Hematopoietic multipotent progenitor cell treated with erythropoietin and hydrocortisone succinate and interleukin-3 and kit ligand, for 8 days (in vitro differentiated cells): ENCODE data around the gene ANKRD33B.
A peak's percentile ranks its signal among the peaks of the same experiment; 100 is the strongest.
"Not testable (repeated sequence)": the region's sequence is repeated elsewhere in the genome, so short reads cannot be mapped to it uniquely, and the experiment has no call there.

Source experiments
- DNase-seq: peaks from one replicate; pipeline ENCODE4 v3.0.0-alpha.2; 2015

Gene ANKRD33B

DNA sequence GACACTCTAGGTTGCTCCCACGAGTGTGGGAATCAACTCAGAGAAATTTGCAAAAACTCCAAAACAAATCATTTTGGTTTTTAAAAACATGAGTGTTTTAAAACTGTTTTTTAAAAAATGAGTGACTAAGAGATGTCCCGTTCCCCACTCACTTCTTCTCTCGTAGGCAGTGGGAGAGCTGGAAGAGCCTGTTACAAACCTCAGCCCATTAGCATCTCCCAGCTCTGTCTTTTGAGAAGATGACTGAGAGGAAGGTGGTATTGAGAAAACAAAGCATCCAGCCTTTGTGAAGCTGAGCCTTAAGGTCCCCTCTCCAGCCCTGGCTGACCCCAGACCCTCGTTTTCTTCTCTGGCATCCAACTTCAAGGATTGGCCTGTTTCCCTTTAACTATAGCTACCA, 4.7 kb upstream of the ANKRD33B start:
- no peak for DNase-seq

DNA sequence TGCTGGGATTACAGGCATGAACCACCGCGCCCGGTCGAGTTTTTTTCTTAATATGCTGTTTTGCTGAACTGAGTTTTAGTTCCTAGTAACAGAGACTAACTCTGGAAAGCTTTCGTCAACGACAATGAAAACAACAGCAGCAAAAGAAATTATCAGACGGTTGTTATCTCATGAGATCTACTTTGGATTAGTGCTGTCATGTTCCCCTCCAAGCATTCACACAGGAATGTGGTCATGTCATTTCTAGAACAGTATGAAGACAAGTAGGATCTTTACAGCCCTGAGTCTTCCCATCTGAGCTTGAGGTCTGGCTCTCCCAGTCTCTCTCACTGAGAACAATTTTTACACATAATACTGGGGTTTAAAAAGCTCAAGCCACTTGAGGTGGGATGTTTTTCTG, 4.0 kb upstream of the ANKRD33B start:
- no peak for DNase-seq

DNA sequence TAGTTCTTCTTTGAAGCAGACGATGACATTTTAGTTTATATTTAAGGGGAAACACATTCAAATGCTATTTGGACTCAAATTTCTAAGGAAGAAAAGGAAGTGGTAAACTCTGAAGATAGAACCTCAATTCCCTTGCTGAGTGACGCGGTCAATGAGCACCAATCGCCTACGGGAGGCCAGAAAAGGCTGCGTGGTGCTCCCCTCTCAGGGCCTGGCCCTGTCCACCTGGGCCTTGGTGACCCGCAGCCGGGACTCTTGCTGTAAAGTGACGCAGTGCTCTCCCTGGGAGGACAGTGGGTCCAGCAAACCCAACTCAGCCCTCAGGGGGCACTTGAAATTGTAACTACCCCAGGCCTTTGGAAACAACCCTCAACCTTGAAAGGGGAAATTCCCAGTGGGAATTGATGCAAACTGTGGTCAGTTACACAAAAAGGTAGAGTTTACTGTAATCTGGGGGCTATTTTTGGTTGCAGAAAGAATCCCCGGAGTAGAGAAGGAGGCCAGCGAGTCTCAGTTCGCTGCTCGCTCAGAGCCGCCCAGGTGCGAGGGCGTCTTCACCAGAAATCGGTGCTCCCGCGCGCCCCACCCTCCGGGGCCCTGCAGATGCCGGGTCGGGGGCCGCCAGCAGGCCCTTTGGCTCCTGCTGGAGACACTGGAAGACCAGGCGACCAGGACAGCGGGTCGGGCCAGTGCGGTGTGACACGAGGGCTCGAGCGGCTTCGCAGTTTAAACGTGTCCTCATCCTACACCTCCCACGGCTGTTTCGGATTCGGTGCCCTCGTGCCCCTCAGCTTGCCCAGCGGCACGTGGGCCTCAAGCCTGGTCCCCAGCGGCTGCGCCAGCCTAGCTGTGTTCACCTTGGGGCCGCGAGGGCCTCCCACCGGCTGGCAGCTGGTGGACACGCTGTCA, 1.4 kb upstream of the ANKRD33B start:
- no peak for DNase-seq

DNA sequence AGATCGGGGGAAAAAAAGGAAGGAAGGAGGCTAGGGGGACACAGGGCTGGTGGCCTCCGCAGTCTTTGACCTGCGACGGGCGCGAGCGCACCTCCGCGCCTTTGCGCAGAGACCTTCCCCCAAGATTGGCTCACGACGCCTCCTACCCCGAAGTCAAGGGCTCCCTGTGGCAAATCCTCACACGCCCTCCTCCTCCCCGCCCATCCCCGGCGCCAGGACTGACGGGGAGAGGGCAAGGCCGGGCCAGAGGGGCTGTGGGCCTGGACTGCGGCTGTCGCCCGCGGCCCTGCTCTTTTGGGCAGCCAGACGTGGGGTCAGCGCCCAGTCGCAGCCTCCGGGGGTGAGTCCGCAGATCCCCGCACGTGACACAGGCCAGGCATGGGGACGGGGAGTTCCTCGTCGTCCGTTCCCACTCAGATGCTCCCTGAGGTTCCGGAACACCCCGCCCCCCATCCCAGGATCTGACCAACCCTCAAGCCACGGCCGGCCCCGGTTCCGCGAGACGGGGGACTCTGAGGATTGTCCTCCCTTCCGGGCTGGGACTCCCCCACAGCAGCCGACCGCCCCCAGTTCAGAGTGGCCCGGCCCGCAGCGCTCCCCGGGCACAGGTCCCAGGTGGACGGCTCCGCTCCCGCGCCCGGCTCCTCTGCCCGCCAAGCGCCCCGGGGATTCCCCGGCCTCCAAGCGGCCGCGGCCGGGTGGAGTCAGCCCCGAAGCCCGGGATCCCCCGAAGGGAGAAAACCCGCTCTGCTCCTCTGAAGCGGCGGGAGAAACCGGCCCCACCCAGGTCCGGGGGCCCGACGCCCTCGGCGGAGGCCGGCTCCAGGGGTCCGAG, 543 bp upstream of the ANKRD33B start:
- DNase-seq, result no peak

DNA sequence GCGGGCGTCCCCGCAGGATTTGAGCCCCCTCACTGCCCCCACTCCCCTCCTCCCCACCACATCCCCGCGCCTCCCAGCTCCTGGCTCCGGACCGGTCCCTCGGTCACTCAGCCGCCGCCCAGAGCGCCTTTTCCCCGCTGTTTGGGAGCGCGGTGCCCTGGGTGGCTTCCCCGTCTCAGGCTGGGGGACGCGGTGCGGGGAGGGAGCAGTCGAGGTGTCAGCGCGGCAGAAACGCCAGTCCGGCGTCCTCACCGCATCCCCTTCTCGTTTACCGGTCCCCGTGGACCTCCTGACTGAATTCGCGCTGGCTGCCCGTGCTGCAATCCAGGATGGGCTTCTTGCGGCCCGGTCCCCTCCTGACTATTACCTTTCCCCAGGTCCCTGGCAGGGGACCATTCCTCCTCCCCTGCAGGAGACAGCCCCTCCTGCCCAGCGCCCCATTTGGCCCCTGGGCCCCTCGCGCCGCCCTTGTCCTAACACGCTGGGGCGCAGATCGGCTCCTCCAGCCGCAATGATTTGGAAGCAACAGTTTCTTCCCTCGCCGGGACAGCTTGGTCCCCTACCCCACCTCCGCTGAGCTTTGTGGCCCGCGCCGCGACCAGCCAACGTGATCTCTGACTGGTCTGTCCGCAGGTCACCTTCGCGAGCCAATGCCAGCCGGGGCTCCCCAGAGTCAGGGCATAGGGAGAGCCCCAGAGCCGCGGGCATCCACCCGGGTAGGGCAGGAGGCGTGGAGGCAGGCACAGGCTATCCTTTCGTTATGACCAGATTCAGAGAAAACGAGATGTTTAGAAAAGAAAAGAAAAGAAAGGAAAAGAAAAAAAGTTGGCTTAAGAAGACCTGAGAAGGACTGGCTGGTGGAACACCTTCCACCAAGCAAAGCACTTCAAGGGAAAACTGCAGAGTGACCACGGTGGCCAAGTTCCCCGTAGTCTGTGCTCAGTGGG, 1.2 kb downstream of the ANKRD33B start:
- DNase-seq, result no peak

DNA sequence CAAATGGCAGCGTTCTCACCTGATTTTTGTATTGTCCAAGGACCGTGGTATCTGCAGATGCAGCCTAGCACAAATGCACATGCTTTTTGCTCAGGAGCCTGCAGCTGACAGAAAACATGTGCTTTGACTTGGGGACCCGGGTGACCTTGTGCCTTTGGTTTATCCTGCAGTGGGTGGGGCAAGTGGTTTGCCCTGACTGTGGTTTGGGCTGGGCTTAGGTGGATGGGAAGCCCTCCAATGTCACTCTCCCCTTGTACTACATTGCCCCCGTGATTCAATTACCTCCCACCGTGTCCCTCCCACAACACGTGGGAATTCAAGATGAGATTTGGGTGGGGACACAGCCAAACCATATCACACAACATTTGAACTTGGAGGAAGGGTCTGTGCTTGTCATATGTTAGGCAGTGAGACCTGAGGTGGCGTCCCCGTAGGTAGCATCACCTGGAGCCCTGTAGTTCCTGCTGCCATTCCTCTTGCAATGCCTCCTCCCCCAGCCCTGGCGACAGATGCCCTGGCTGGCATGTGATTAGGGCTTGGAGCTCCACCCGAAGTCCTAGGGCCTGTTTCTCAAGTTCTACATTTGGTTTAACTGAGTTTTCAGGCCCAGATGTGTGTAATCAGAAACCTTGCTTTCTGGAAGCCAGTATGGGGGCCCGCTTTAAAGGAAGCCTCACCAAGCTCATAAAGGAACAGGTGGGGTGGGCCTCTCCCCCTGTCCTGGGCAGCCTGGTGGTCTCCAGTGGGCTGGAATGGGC, 2.1 kb downstream of the ANKRD33B start:
- DNase-seq, result peak; percentile 72

DNA sequence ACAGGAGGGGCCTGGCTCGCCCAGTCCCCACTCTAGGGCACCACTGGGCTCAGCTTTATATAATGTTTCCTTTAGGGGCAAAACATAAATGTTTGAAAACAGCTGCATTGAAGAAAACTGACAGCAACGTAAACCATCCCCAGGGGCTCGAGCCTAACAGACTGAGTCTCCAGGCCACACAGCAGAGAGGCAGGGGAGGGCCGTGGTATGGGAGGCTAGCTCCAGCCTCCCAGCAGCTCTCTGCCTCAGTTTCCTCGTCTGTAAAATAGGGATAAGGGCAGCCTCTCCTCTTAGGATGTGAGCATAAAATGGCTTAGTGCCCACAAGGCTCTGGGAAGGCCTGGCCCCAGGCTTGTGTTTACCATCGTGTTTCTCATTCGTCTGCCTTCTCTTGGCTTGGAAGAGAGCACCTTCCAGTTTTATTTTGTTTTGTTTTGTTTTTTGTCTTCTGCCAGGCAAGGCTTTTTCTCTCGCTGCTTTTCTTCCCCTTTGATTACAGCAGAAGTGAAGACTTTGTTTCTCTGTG, 2.7 kb downstream of the ANKRD33B start:
- no peak for DNase-seq

DNA sequence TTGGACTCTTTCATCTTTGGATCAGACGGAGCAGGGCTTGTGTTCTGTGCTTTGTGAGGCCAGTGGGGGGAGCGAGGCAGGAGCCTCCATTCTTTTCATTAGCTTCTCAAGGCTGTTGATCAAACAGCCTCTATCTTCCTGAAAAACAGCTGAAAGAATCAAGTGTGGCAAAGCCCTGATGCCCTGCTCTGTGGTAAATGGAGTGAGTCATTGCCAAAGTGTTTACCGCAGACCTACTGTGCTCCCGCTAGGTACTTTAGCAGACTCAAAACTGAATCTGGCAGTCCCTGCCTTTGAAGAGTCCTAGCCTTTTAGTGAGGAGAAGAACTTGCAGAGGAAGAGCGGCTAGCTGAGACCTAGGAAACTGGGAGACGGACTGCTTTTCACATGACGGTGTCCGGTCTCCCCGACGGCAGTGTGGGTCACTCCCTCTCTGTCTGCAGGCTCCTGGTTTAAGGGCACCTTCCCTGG, 3.3 kb downstream of the ANKRD33B start:
- peak; percentile 21 for DNase-seq

DNA sequence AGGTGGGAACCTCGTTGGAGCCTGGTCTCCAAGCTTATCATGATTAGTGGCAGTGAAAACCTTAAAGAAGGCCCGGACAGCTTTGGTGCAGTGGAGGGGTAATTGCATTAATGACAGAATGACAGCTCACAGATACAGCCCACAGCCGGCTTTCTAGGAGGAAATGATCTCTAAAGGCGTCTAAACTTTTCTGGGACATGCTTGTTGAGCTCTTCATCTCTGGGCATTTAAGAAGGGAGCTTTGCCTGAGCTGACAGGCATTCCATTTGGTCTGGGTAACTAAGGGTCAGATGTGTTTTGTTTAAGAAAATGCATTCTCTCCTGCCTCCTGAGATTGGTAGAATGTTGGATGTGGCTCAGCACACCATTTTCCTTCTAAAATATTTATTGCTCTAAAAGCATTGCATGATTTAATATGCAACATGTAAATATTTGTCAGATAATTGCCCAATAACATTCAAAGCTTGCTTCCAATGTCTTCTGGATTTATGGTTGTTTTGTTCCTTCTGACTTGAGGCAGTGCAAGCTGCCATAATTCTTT, 4.0 kb downstream of the ANKRD33B start:
- no peak for DNase-seq

DNA sequence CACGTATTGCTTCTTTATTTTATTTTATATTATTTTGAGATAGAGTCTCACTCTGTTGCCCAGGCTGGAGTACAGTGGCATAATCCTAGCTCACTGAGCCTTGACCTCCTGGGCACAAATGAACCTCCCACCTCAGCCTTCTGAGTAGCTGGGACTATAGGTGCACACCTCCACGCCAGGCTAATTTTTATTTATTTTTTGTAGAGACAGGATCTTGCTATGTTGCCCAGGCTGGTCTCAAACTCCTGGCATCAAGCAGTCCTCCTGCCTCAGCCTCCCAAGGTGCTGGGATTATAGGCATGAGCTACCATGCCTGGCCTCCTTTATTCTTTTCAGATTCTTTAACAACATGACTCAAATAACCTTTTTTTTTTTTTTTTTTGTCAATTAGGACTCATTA, 6.7 kb downstream of the ANKRD33B start:
- DNase-seq, result not testable (repeated sequence)

DNA sequence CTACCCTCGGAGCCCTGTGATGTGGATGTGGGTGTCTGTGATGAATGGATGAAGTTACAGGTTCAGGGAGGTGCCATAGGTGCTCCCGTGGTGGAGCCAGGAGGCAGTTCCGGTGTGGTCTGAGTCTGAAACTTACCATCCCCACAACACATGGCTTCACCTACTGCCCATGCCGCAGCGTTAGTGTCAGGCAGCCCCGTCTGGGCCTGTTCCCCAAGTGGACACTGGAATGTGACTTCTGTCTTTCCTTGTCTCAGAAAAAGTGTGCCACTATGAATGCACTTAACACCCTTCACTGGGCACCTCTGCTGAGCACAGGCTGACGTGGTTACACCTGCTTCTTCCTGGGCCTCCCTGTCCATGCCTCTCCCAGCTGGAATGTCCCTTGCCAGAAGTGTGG, 8.6 kb downstream of the ANKRD33B start:
- no peak for DNase-seq

DNA sequence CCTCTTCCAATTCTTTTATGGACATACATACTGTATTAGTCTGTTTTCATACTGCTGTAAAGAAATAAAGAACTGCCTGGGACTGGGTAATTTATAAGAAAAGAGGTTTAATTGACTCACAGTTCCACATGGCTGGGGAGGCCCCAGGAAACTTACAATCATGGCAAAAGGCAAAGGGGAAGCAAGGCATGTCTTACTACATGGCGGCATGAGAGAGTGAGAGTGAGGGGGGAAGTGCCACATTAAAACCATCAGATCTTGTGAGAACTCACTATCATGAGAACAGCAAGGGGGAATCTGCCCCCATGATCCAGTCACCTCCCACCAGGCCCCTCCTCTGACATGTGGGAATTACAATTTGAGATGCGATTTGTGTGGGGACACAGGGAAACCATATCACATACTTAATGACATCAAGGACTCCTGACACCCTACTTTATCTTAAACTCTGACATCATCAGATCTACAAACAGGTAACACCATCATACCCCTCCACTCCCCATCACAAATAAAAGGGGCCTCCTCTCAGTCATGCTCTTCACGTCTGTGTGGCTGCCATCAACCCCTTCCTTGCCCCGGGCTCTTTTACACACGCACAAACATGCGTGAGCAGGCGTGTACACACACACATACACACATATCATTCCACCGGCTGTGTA, 9.7 kb downstream of the ANKRD33B start:
- DNase-seq, result no peak

DNA sequence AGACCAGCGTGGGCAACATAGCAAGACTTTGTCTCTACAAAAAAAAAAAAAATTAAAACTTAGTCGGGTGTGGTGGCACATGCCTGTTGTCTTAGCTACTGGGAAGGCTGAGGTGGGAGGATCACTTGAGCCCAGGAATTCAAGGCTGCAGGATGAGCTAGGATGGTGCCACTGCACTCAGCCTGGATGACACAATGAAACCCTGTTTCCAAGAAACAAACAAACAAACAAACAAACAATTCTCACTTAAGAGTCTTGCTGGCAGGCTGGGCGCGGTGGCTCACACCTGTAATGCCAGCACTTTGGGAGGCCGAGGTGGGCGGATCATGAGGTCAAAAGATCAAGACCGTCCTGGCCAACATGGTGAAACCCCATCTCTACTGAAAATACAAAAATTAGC, 11.0 kb downstream of the ANKRD33B start:
- DNase-seq, result not testable (repeated sequence)

DNA sequence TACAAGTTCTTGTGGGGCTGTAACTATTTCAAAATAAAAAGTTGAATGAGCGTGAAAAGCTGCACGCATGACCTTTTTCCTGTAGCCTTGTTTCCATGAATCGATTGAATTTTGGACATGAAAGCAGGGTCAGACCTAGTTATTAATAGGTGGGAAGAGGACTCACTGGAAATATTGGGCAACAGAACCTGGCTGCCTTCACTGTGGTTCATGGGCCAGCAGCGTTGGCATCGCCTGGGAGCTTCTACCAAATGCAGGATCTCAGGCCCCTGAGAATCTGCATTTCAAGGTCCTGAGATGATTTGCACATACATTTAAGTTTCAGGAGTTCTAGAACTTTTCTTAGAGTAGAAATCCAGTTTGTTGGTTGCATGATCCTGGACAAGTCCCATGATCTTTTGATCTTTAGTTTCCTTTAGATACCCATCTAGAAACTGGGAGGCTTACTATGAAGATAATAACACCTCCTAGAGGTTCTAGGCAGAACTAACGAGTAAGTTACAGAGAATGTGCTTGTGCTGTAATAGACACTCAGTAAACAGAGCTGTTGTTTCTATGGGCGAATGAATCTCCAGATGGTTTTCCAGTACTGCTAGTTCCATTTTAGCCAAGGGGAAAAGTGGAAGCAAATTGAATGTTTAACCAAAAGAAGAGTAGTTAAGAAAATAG, 12.4 kb downstream of the ANKRD33B start:
- no peak for DNase-seq

DNA sequence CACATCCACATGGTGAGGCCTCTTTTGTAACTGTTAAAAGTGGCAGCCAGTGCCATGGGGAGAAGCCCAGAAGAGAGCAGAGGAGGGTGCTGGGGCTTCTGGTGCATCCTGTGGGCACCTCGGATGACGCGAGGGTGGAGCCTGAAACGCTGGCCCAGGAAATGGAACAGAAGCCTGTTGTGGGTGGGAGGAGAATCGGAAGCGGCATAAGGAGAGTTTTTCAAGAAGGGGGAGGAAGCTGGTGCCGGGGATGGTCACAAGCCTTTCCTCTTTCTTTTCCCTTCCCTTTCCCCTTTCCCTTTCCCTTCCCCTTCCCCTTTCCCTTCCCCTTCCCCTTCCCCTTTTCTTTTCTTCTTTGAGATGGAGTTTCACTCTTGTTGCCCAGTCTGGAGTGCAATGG, 12.9 kb downstream of the ANKRD33B start:
- DNase-seq, result no peak

DNA sequence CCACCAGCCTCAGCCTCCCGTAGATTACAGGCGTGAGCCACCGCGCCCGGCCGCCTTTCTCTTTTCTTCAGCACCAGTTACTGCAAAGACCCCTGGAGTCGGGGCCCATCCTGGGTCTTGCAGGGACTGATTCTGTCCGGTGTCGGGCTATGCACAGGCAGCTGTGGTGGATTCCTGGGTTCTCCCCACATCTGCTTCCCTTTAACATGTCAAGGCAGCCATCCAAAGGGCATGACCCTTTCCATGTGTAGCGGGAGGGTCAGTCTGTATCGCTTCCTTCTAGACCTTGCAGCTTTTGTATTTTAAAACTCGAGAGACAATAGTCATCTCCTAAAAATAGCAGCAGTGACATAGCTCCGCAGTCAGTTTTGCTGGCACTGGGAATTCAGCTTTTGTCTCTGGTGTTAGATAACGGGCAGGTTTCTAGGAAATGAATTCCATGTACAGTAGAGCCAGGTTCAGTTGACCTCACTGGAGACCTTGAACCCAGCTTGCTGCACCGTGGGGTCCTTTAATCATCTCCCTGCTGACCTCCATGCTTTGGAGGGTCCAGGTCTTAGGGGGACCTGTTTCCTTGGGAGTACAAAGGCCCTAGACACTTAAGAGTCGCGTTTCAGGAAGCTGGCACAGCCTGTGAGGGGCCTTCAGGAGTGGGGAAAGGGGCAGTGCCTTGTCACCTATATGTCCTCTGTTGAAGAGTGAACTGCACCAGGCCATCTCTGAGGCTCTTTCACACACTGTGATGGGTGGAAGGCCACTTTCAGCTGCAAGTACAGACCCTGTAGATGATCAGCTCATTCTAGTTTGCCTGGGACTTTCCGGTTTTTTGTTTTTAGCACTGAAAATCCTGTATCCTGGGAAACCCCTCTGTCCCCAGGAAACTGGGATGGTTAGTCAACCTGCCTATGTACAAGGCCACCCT, 13.8 kb downstream of the ANKRD33B start:
- peak; percentile 37 for DNase-seq

DNA sequence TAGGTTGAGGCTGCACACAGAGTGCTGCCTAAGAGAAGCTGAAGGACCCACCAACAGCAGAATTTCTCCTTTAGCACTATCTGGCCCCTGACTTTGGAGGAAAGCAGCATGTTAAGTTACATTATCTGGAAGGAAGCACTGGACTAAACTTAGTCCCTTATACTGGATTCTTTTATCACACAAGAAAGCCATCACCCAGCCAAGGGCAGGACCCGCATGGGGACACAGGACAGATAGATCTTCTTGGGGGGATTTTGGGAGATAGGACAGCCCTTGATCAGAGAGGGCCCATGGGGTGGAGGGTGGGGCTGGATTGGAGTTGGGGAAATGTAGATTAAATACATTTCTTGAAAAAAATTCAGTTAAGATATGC, 14.4 kb downstream of the ANKRD33B start:
- peak; percentile 64 for DNase-seq

DNA sequence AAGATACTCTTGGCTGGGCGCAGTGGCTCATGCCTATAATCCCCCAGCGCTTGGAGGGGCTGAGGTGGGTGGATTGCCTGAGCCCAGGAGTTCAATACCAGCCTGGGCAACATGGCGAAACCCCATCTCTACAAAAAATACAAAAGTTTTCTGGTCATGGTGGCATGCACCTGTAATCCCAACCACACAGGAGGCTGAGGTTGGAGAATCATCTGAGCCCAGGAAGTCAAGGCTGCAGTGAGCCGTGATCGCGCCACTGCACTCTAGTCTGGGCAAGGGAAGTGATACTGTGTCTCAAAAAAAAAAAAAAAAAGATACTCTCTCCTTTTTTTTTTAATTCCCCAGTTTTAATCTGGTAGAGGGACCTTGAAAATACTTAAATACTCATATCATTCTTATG, 15.0 kb downstream of the ANKRD33B start:
- no peak for DNase-seq
